Measurements from ENCODE around the gene ADPRM. TPM values are rescaled to one million over a fixed set of nuclear protein-coding genes. Genes with fewer than 3 reads are reported as not detected.

ADPRM gene
- total and polyA plus RNA-seq, 2 experiments from 2014 or later, result 6.8 to 8.8 TPM

DNA sequence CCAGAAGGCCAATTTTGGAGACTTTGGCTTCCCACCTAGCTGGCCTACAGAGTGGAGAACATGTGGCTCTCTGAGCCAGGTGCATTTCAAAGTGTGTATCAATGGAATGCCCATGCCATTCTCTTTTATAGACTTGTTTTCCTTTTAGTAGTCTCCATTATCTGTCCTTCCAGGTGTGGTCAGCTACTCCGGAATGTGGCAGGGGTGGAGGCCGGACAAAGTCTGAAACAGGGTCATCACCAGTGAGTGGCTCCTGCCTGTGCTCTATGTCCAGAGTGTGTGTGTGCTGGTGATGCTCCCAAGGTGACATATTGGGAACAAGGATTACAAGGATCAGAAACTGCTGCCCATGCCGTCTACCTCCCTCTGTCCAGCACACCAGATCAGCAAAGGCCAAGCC lies 36.3 kb downstream of the ADPRM start:
- no peak overlapping the region for H3K4me3 Mint-ChIP-seq
- TF ChIP-seq JUNB (IDR thresholded peaks at IDR 0.05; ENCODE audit: unreplicated experiment), result no peak
- TF ChIP-seq, protein P1, sequence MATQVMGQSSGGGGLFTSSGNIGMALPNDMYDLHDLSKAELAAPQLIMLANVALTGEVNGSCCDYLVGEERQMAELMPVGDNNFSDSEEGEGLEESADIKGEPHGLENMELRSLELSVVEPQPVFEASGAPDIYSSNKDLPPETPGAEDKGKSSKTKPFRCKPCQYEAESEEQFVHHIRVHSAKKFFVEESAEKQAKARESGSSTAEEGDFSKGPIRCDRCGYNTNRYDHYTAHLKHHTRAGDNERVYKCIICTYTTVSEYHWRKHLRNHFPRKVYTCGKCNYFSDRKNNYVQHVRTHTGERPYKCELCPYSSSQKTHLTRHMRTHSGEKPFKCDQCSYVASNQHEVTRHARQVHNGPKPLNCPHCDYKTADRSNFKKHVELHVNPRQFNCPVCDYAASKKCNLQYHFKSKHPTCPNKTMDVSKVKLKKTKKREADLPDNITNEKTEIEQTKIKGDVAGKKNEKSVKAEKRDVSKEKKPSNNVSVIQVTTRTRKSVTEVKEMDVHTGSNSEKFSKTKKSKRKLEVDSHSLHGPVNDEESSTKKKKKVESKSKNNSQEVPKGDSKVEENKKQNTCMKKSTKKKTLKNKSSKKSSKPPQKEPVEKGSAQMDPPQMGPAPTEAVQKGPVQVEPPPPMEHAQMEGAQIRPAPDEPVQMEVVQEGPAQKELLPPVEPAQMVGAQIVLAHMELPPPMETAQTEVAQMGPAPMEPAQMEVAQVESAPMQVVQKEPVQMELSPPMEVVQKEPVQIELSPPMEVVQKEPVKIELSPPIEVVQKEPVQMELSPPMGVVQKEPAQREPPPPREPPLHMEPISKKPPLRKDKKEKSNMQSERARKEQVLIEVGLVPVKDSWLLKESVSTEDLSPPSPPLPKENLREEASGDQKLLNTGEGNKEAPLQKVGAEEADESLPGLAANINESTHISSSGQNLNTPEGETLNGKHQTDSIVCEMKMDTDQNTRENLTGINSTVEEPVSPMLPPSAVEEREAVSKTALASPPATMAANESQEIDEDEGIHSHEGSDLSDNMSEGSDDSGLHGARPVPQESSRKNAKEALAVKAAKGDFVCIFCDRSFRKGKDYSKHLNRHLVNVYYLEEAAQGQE (IDR thresholded peaks at IDR 0.05; ENCODE audit: unreplicated experiment), result no peak
- Histone ChIP-seq H3K4me3 (no peak overlapping the region), H2AFZ (no peak overlapping the region), H3K4me1 (ENCODE audit: insufficient read depth) (peaks cover 10% of the 10 kb centered on the region), H3F3A (replicated peaks; ENCODE audit: low read depth) (0 out of 2 replicates have a peak, but pooled peaks cover 3% of the 10 kb centered on the region), H3K27me3 (ENCODE audit: insufficient read depth) (peaks cover 3% of the 10 kb centered on the region; the same call in 1 of the 2 replicates), H3K79me2 (replicated peaks; ENCODE audit: insufficient read depth) (no peaks in the 10 kb centered on the region; the same call in 1 of the 2 replicates), H3K4me2 (no peak overlapping the region), H3K9me2 (ENCODE audit: insufficient read depth) (no peaks in the 10 kb centered on the region), H4K20me1 (replicated peaks; ENCODE audit: insufficient read depth) (no peaks in the 10 kb centered on the region), H3K36me3 (ENCODE audit: insufficient read depth) (no peaks in the 10 kb centered on the region), H3K27ac (ENCODE audit: low read depth) (no peak overlapping the region)
- DNase-seq (ENCODE audit: low spot score), result no peak
- H3K27ac Mint-ChIP-seq, result no peak overlapping the region
- H3K9me3 Mint-ChIP-seq, result peaks cover 7% of the 10 kb centered on the region; the same call in 2 of the 3 replicates
- peaks cover 3% of the 10 kb centered on the region for H3K27me3 Mint-ChIP-seq (ENCODE audit: insufficient read depth, low read depth, poor library complexity)
- ATAC-seq, result no peak
- H3K36me3 Mint-ChIP-seq (ENCODE audit: low read depth), result peaks cover 3% of the 10 kb centered on the region; the same call in 2 of the 3 replicates
- peaks cover 24% of the 10 kb centered on the region; the same call in 2 of the 3 replicates for H3K4me1 Mint-ChIP-seq

DNA sequence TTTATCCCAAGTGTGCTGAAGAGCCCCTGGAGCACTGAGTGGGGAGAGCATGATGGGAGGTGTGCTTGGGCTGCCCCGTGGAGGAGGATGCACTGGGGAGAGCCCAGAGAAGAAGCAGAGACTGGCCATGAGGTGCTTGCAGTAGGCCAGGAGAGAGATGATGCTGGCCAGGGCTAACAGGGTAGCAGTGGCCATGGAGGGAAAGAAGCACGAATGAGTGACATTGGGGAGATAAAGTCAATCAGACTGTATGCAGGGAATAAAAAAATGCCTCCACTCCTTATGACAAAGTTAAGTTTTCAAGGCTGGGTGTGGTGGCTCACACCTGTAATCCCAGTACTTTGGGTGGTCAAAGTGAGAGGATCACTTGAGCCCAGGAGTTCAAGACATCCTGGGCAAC lies 37.9 kb downstream of the ADPRM start:
- H3K4me3 Mint-ChIP-seq, result no peak overlapping the region
- no peak overlapping the region; the same call in 1 of the 2 replicates for H3K27ac Mint-ChIP-seq
- Histone ChIP-seq H3K4me3 (no peak overlapping the region), H3K27ac (ENCODE audit: low read depth) (no peak overlapping the region), H3K4me2 (no peak overlapping the region), H3K79me2 (replicated peaks; ENCODE audit: insufficient read depth) (no peaks in the 10 kb centered on the region; the same call in 1 of the 2 replicates), H2AFZ (no peak overlapping the region), H3K36me3 (ENCODE audit: insufficient read depth) (no peaks in the 10 kb centered on the region), H3K9me2 (ENCODE audit: insufficient read depth) (no peaks in the 10 kb centered on the region), H3F3A (replicated peaks; ENCODE audit: low read depth) (no peaks in the 10 kb centered on the region), H3K27me3 (ENCODE audit: insufficient read depth) (no peaks in the 10 kb centered on the region), H3K4me1 (ENCODE audit: insufficient read depth) (peaks cover 6% of the 10 kb centered on the region), H4K20me1 (replicated peaks; ENCODE audit: insufficient read depth) (no peaks in the 10 kb centered on the region)
- peaks cover 3% of the 10 kb centered on the region for H3K36me3 Mint-ChIP-seq (ENCODE audit: low read depth)
- ATAC-seq (no peak), DNase-seq (ENCODE audit: low spot score) (no peak)
- peaks cover 30% of the 10 kb centered on the region for H3K4me1 Mint-ChIP-seq
- peaks cover 9% of the 10 kb centered on the region for H3K27me3 Mint-ChIP-seq (ENCODE audit: insufficient read depth, low read depth, poor library complexity)
- peaks cover 7% of the 10 kb centered on the region; the same call in 2 of the 3 replicates for H3K9me3 Mint-ChIP-seq
- TF ChIP-seq, protein P1 (IDR thresholded peaks at IDR 0.05; ENCODE audit: unreplicated experiment), result no peak
- TF ChIP-seq NANOG (IDR thresholded peaks at IDR 0.05; ENCODE audit: borderline replicate concordance) (no peak), ZNF331 (CRISPR knock-in tag; IDR thresholded peaks at IDR 0.05; ENCODE audit: low read depth) (no peak), STAT1 (IDR thresholded peaks at IDR 0.05; ENCODE audit: unreplicated experiment) (no peak), JUNB (IDR thresholded peaks at IDR 0.05; ENCODE audit: unreplicated experiment) (no peak)
- TF ChIP-seq, protein P2, sequence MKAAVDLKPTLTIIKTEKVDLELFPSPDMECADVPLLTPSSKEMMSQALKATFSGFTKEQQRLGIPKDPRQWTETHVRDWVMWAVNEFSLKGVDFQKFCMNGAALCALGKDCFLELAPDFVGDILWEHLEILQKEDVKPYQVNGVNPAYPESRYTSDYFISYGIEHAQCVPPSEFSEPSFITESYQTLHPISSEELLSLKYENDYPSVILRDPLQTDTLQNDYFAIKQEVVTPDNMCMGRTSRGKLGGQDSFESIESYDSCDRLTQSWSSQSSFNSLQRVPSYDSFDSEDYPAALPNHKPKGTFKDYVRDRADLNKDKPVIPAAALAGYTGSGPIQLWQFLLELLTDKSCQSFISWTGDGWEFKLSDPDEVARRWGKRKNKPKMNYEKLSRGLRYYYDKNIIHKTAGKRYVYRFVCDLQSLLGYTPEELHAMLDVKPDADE (IDR thresholded peaks at IDR 0.05), result no peak
- TF ChIP-seq, protein P3, sequence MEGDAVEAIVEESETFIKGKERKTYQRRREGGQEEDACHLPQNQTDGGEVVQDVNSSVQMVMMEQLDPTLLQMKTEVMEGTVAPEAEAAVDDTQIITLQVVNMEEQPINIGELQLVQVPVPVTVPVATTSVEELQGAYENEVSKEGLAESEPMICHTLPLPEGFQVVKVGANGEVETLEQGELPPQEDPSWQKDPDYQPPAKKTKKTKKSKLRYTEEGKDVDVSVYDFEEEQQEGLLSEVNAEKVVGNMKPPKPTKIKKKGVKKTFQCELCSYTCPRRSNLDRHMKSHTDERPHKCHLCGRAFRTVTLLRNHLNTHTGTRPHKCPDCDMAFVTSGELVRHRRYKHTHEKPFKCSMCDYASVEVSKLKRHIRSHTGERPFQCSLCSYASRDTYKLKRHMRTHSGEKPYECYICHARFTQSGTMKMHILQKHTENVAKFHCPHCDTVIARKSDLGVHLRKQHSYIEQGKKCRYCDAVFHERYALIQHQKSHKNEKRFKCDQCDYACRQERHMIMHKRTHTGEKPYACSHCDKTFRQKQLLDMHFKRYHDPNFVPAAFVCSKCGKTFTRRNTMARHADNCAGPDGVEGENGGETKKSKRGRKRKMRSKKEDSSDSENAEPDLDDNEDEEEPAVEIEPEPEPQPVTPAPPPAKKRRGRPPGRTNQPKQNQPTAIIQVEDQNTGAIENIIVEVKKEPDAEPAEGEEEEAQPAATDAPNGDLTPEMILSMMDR (conservative IDR thresholded peaks at IDR 0.05; ENCODE audit: low read depth in 2 of 2), result no peak
